ENCODE measurements around the gene QSOX2.
"Not testable (repeated sequence)": the region's sequence is repeated elsewhere in the genome, so short reads cannot be mapped to it uniquely, and the experiment has no call there.

Gene QSOX2

DNA sequence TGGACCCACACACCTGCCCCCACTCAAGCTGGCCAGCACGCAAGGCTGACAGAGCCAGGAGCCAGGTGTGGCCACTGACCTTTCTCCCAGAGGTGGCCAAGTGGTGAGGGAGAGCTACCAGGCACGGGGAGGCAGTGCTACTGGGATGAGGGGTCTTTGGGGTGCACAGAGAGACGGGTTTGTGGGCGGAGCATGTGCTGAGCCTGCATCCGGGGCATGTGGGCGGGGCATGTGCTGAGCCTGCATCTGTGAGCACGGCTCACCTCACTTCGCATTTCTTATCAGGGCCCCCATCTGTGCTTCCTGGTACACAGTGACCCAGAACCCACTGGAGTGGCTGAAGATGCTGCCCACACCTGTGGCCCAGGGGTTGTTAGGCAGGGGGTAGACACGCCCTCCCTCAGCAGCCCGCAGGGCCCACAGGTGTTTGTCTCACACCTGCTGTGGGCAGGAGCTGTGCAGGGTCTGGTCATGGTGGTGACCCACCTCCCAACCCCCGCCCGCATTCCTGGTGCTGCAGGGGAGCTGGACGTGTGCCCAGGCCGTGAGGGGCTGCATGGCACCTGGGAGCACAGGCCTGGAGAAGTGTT lies 36.8 kb upstream of the QSOX2 start:
- no peak for DNase-seq

DNA sequence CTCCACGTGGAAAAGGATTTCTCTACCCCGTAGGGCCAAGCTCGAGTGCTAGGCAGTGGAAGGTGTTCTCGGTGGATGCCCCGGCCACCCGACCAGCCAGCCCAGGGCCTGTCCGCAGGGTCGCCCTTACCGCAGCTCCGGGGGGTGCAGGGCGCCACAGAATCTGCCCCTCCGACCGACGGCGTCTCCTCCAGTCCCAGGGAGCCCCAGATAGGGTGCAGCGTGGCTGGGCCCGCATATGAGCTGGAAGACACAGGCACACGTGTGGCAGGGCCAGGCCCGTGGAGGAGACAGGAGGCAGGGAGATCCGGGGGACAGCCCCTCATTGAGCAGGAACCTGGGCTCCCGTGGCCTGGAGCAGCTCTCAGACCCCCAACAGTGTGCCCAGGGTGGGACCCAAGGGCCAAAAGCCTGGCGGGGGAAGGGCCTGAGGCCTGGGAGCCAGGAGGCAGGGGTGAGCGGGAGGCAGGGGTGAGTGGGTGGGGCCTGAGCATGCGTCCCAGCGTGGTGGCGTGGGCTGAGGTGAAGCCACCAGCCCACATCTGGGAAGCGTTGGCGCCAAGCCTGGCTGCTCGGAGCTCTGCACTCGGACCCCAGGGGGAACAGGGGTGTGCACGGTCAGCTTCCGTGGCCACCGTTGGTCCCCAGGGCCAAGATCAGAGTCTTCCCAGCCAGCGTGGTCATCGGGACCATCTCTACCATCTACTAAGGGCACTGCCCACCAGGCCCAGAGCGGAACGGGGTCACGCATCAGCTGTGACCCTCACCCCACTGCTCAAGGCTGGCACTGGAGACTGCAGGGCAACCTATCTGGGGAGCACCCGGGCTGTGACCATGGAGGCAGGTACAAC lies 36.0 kb upstream of the QSOX2 start:
- no peak for DNase-seq

DNA sequence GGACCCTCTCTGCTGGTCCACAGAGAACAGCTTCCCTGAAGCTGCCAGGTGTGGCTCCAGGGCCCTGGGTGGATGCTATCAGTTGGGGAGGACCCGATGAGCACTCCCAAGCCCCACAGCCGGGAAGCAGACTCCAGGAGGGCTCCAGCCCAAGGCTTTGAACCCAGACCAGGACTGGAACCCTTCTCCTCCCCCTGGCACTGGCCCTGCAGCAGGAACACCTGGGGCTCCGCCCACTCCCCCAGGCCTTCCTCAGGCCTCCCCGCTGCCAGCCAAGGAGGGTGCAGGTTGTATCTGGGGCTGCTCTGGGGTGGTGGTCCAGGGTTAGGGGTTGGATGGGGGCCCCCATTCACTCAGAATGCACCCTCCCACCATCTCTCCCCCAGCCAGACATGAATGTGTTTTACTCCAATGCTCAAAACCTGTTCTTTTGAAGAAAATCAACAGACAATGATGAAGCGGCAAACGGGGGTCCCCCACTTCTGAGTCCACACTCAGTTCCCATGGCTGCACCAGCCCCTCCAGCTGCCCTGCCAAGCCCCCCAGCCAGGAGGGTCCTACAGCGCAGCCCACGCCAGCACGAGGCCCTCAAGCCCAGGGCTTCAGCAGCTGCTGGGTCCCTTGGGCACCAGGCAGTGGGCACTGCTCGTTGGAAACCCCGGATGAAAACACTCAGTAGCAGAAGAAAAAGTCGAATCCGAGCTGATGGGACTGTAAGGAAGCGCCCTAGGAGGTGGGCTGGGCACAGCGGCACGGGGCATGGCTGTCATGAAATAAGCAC lies 35.1 kb upstream of the QSOX2 start:
- DNase-seq, result no peak

DNA sequence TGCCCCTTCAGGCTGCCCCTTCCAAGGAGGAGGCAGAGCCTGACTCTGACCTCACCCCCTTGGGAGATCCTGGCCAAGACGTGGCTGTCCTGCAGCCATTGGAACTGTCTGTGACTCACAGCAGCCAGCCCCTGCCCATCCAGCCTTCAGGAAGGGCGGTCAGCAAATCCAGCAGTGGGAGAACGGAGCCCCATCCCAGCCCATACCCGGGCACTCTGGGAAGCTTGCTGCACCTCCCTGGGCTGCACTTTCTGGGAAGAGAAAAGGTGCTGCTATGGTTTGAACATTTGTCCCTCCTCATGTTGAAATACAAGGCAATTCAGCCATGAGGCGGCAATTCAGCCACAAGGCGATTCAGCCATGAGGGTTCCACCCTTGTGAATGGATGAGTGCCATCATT lies 33.9 kb upstream of the QSOX2 start:
- DNase-seq, result no peak

DNA sequence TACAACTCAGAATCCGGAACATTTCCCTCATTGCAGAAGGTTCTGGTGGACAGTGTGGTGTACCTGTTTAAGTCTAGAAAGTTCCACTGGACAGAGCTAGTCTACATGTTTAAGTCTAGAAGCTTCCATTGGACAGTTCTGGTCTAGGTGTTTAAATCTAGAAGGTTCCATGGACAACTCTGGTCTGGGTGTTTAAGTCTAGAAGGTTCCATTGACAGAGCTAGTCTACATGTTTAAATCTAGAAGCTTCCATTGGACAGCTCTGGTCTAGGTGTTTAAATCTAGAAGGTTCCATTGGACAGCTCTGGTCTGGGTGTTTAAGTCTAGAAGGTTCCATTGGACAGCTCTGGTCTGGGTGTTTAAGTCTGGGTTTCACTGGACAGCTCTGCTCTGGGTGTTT lies 33.3 kb upstream of the QSOX2 start:
- DNase-seq, result no peak

DNA sequence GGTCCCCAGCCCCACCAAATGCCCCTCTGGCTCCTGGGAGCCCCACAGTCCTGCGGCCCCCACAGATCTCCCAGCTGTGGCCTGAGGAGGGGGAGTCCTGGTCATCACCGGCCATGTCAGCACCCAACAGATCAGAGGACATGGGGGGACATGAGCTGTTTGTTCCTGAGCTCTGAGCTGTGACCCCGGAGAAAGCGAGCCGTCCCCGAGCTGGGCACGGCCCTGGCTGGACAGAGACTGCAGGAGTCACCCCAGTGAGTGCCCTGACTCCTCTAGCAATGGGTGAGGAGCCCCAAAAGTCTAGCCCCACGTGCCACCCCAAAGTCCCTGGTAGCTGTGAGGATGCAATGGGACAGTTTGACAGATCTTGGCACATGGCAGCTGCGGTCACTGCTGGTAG lies 32.6 kb upstream of the QSOX2 start:
- no peak for DNase-seq

DNA sequence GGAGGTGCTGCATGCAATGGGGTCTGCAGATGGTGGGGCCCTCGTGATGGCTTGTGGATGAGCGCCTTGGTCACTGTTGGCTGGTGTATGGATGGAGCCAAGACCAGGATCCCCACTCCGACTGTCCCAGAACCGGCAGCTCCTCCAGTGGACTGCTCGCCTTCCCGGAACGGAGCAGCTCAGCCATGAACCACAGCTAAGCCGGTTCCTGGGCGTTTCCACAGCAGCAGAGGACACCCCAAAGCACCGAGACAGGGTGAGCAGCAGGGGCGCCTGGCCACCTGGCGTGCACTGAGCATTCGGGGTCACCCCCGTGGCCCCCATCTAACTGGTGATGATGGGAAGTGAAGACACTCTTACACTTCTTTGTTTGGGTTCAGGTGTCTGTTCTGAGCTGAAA lies 32.1 kb upstream of the QSOX2 start:
- DNase-seq, result no peak

DNA sequence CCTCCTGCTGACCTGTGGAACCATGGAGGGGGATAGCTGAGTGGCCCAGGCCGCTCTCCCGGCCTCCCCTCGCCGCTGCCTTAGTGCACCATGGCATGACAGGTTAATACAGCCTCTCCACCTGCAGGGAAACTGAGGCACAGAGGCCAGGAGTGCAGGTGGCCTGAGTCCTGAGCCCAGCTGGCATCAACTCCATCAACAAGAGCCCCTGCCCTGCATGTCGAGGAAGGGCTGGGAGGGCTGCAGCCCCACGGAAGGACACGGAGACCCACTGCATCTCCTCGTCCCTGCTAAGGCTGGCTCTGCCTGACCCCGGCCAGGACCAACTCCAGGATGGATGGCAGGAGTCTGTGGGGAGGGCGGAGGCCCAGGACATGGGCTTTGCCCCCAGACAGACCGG lies 31.1 kb upstream of the QSOX2 start:
- DNase-seq, result no peak

DNA sequence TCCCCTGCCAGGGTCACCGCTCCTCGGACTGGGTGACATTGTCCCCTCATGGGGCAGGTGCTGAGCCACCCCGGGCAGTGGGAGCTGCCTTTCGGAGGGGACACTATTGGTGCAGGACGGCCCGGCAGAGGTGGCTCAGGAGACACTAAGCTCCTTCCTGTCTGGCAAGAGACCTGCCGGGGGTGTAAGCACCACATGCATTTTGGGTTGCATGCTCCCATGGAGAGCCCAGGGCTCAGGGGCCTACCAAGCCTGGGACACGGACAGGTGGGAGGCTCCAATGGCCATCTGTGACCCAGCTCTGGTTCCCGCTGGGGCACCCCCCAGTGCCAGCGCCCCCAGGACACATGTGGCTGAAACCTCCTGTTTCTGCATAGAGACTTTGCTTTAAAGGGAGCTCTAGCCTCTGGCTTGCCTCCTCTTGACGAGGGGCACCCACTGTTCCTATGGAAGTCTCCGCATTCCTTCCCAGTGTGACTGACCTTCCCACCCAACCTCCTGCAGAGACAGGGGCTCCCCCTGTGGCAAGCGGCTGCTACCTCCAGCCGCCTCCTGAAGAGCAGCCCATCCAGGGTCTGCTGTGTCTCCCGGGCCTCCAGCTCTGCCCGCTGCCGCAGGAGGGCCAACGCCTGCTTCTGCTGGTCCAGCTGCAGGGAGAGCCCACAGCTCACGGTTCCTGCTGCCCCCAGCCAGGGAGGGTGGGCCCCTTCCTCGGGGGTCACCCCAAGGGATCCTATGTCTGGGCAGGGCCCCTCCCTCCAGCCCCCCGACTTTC lies 30.2 kb upstream of the QSOX2 start:
- DNase-seq, result no peak

DNA sequence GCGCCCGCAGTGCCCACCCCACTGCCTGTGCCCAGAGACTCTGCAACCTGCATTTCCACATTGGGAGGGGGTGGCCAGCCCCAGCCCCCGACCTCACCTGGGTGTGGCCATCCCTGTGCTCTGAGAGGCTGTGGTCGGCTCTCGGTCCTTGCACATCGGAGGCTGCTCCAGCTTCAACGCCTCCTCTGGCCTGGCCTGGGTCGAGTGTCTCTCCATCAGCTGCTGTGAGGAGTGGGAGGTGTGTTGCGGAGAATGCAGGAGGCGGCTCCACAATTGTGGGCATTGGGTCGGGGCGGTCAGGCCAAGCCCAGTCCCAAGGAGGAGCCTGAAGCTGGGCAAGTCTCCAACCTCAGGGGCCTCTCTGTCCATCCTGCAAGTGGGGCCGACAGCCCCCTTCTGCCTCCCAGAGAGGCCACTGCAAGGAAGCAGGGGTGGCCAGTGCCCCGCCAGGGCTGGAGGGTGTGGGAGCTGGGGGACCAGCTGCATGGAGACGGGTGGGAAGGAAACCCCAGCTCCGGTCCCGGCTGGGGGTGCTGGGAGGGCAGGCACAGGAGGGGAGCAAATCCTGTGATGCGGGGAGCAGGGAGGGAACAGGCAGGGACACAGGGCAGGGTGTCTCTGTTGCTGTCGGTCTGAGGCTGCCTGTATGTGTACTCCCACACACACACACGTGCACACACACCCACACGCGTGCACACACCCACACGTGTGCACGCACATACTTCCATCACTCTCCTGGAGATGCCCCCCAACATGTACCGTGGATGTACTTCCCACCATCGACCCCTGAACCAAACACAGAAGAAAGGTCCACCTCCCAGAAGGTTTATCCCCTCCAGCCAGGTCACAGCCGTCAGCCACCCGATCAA lies 29.4 kb upstream of the QSOX2 start:
- no peak for DNase-seq

DNA sequence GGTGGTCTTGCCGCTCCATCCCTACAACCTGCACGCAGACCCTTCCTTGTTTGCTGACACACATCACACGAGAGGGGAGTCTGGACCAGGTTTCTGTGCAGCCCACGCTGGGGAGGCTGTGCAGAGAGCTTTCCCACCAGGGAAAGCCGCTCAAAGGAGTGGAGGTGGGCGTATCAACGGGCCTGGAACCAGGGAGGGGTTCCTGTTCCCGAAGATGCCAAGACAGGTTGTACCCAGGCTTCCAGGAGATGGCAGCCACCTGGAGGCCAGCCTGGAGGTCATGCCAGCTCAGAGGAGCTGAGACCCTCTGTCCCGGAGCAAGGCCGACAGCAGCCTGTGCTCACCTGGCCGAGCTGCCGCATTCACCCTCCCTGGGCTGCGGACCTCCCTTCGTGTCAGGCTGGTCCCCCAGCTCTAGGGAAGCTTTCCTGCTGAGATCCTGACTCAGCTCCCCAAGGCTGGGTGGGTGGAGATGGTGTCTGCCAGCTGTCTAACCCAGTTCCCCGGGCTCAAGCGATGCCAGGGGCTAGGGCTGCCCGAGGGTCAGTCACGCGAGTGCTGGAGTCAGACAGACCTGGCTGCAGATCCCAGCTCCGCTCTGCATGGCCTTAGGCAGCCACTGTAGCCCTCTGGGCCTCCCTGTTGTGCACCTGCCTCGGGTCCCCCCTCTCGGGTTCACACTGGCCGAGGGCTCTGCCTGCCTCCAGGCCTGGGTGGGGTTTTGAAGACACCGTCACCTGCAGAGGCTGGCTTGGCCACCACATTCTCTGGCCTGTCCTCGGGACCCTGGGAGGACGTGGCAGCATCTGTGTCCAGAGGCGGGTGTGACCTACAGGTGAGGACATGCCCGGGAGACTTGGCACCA lies 28.5 kb upstream of the QSOX2 start:
- DNase-seq, result no peak

DNA sequence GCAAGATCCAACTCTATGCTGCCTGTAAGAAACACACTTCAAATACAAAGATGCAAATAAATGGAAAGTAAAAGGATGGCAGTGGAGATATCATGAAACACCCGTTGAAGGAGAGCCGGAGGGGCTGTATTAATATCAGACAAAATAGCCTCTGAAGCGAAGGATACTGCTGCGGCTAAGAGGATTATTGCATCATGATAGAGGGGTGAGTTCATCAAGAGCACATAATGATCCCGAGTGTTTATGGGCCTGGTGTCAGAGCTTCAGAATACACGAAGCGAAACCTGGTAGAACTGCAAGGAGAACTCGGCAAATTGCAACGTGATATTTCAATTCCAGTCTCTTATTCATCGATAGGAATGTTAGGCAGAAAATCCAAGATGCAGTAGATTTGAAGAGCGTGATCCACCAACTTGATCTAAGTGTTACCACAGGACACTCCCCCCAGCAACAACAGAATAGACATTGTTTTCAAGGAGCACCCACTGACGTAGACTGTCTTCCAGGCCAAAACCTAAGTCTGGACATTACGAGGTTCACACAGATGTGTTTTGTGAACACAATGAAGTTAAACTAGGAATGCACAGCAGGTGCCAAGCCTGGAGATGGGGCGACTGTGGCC lies 27.7 kb upstream of the QSOX2 start:
- no peak for DNase-seq

DNA sequence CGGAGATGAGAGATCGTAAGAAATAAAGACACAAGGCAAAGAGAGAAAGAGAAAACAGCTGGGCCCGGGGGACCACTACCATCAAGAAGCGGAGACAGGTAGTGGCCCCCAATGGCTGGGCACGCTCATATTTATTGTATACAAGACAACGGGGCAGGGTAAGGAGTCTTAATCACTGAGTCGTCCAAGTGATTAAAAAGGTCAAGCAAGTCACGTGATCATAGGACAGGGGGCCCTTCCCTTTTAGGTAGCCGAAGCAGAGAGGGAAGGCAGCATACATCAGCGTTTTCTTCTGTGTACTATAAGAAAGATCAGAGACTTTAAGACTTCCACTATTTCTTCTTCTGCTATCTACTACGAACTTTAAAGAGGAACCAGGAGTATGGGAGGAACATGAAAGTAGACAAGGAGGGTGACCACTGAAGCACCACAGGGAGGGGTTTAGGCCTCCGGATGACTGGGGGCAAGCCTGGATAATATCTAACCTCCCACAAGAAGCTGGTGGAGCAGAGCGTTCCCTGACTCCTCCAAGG lies 24.6 kb upstream of the QSOX2 start:
- DNase-seq, result no peak

DNA sequence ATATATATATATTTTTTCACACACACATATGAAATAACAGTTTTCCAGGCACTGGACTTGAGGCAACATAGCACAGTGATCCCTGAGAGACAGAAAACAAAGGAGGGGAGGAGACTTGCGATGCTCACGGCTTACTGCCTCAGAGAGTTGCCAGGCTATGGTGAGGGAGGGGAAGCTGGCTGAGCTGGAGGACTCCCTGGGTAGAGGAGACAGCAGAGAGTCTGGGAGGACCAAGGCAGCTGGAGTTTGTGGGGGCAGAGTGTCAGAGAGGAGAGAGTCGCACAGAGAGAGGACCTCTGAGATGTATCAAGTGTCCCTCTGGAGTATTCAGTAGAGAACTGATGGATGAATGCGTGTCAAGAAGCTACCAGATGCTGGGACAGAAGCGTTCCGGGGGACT lies 23.1 kb upstream of the QSOX2 start:
- no peak for DNase-seq

DNA sequence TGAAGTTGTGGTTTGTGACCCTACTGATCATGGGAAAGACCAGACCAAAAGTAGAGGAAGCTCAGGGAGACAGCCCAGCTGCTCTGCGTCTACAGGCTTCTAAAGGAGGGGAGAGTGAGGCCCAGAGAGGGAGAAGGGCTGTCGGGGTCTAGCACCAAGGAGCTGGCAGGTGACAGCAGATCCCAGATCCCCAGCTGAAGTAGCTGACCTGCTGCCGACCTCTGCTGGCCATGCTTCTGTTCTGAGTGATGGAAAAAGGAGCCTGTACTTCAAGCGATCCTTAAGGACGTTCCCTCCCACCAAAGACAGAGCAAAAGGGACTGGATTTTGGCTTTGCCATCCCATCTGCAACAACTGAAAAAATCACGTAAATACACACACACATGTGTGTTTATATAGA lies 22.7 kb upstream of the QSOX2 start:
- no peak for DNase-seq

DNA sequence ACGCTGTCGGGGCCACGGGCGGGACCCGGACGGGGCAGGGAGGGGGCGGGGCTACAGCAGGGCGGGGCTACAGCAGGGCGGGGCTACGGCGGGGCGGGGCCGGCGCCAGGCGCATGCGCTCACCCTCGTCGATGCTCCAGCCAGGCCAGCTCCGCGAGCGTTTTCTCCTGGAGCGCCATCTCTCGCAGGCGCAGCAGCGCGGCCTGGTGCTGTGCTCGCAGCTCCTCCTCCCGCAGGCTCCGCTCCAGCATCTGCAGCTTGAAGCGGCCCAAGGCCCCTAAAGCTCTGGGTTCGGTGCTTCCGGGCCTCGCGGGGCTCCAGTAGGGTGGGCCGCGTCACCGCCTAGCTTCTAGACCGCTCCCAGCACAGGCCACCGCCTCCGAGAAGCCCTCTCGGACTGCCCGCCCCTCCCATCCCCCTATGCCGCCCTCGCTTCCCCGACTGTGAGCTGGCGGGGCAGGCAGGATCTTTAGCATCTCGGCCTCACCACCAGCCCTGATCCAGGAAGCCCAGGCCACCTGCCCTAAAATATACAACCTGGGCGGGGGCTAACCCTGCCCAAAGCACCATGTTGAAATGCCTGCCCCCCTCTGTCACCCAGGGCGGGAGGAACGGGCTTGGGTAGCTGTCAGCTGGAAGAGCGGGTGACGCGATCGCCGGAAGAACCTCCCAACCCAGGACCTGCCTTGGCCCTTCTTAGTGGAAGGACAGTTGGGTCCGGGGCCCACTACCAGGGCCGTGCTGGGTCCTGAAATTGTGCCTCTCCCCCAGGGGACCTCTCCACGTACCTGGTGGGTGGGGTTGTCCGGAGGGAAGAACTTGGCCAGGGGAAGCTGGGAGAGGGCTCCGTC lies 21.9 kb upstream of the QSOX2 start:
- DNase-seq, result peak; percentile 94

DNA sequence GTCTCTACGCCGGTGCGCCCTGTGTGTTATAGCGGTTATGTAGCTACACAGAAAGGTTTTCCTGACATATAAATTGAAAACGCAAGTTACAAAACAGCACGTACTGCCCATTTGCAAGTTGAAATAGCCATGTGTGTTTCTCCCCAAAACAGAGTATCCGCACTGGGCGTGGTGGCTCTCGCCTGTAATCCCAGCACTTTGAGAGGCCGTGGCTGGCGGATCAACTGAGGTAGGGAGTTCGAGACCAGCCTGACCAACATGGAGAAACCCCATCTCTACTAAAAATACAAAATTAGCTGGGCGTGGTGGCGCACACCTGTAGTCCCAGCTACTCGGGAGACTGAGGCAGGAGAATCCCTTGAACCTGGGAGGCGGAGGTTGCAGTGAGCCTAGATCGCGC lies 21.0 kb upstream of the QSOX2 start:
- DNase-seq, result not testable (repeated sequence)

DNA sequence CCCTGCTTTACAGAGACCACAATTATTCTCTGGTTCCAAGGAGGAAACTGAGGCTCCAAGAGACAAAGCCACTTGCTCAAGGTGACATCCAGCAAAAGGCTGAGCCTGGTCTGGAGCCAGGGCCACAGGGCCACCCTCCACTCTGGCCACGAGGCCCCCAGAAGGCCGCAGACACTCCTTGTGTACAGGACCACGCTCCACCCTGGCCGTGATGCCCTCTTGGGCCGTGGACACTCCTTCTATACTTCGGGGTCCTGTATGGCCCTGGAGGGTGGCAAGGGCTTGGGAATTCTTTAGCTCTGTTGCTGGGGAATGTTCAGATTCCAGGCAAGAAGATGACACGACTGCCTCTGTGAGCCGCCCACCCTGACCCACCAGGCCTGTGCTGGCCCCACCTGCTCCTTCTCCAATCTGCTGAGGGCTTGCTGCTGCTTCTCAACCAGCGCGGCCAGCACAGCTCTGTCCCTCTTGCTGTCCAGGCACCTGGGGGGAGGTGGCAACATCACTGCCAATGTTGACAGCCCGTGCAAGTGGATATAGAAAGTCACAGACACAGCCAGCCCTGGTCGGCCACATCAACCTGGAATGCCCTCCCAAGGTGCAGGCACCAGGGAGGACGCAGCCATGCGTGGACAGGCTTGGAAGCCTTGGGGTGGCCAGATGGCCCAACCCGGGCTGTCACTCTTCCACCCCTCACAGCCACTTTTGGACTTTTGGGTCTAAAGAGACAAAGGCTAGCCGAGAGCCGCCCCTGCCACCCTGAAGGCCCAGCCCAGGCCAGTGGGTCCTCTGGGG lies 20.1 kb upstream of the QSOX2 start:
- no peak for DNase-seq

Measured in activated T-cell treated with anti-CD3 and anti-CD28 coated beads, Interleukin-2, amount 50 U/mL, for 1 hour (primary cell).